ENCODE results near the gene ATP4B. TPM values are rescaled to one million over a fixed set of nuclear protein-coding genes. Genes with fewer than 3 reads are reported as not detected.

Gene ATP4B
- polyA plus RNA-seq, 2 of the 4 experiments (the other 2 are of a cell fraction) = not detected

DNA sequence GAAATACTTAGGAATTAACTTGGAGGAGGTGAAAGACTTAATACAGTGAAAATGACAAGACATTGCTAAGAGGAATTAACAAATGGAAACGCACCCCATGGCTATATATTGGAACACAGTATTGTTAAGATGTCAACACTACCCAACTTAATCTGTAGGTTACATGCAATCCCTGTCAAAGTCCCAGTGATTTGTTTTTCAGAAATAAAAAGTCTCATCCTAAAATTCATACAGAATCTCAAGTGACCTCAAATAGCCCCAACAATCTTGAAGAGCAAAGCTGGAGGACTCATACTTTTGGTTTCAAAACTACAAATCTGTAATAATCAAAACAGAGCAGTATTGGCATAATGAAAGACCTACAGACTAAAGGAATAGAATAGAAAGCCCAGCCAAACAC is 13.2 kb downstream of the ATP4B start:
- peaks cover 33% of the 10 kb centered on the region for H3K9me3 ChIP-seq
- H3K4me2 ChIP-seq = no peak overlapping the region
- no peak overlapping the region for H3K27ac ChIP-seq
- 93% methylated on average over 1 of the region's 1 CpG for WGBS (ENCODE audit: missing lambda C conversion rate)
- ChIA-PET POLR2A (no interaction called here), CTCF (no interaction called here)
- DNase-seq (ENCODE audit: low read depth in 1 of 2, low spot score in 1 of 2) (no peak), FAIRE-seq (no peak), ATAC-seq (no peak)
- TF ChIP-seq CEBPB (IDR thresholded peaks at IDR 0.05) (no peak), MAFK (IDR thresholded peaks at IDR 0.05; ENCODE audit: partially characterized antibody) (no peak), PHF8 (IDR thresholded peaks at IDR 0.05; ENCODE audit: borderline replicate concordance, low read depth) (no peak), HEYL (CRISPR knock-in tag; IDR thresholded peaks at IDR 0.05) (no peak), KDM5A (IDR thresholded peaks at IDR 0.05) (no peak), EHF (CRISPR knock-in tag; IDR thresholded peaks at IDR 0.05) (no peak)
- TF ChIP-seq, protein P1, sequence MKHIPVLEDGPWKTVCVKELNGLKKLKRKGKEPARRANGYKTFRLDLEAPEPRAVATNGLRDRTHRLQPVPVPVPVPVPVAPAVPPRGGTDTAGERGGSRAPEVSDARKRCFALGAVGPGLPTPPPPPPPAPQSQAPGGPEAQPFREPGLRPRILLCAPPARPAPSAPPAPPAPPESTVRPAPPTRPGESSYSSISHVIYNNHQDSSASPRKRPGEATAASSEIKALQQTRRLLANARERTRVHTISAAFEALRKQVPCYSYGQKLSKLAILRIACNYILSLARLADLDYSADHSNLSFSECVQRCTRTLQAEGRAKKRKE (CRISPR knock-in tag; IDR thresholded peaks at IDR 0.05; ENCODE audit: low read depth) = no peak
- TF ChIP-seq, protein P2, sequence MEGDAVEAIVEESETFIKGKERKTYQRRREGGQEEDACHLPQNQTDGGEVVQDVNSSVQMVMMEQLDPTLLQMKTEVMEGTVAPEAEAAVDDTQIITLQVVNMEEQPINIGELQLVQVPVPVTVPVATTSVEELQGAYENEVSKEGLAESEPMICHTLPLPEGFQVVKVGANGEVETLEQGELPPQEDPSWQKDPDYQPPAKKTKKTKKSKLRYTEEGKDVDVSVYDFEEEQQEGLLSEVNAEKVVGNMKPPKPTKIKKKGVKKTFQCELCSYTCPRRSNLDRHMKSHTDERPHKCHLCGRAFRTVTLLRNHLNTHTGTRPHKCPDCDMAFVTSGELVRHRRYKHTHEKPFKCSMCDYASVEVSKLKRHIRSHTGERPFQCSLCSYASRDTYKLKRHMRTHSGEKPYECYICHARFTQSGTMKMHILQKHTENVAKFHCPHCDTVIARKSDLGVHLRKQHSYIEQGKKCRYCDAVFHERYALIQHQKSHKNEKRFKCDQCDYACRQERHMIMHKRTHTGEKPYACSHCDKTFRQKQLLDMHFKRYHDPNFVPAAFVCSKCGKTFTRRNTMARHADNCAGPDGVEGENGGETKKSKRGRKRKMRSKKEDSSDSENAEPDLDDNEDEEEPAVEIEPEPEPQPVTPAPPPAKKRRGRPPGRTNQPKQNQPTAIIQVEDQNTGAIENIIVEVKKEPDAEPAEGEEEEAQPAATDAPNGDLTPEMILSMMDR (IDR thresholded peaks at IDR 0.05) = no peak
- H3K4me3 ChIP-seq = no peak overlapping the region
- H3K4me1 ChIP-seq = peaks cover 9% of the 10 kb centered on the region

DNA sequence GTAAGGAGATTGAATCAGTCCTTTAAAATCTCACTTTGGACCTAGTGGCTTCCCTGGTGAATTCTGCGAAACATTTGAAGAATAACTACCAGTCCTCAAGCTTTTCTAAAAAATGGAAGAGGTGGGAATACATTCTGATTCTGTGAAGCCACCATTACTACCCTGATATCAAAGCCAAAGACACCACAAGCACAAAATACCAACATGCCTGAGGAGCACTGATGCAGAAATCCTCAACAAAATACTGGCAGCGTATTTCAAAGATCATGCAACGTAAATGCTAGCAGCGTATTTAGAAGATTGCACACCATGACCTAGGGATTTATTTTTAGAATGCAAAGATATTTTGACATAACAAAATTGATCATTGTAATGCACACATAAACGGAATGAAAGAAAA is 14.4 kb downstream of the ATP4B start:
- Histone ChIP-seq H3K4me1 (peaks cover 9% of the 10 kb centered on the region), H3K9me3 (peaks cover 35% of the 10 kb centered on the region), H3K4me2 (no peak overlapping the region), H3K27ac (no peak overlapping the region), H3K4me3 (no peak overlapping the region)
- TF ChIP-seq NFE2L2 (conservative IDR thresholded peaks at IDR 0.05; ENCODE audit: low read length) (no peak), RCOR1 (IDR thresholded peaks at IDR 0.05; ENCODE audit: low read depth, low read length) (no peak), MYC (IDR thresholded peaks at IDR 0.05; ENCODE audit: borderline replicate concordance, low read length) (no peak), TP53 (CRISPR knock-in tag; IDR thresholded peaks at IDR 0.05) (no peak), ZFP36 (IDR thresholded peaks at IDR 0.05; ENCODE audit: borderline replicate concordance, partially characterized antibody) (no peak), MAZ (IDR thresholded peaks at IDR 0.05; ENCODE audit: borderline replicate concordance, low read depth, low read length) (no peak), HEYL (CRISPR knock-in tag; IDR thresholded peaks at IDR 0.05) (no peak), SREBF2 (IDR thresholded peaks at IDR 0.05) (no peak), POLR2AphosphoS2 (conservative IDR thresholded peaks at IDR 0.05; ENCODE audit: low read length) (no peak), RFX5 (IDR thresholded peaks at IDR 0.05) (no peak), NR3C1 (IDR thresholded peaks at IDR 0.05) (no peak)
- no peak for FAIRE-seq
- DNase-seq (ENCODE audit: low read depth in 1 of 2, low spot score in 1 of 2) = no peak
- ChIA-PET CTCF (no interaction called here), POLR2A (no interaction called here)
- 92% methylated on average over 5 of the region's 5 CpGs for WGBS (ENCODE audit: missing lambda C conversion rate)
- ATAC-seq = no peak

DNA sequence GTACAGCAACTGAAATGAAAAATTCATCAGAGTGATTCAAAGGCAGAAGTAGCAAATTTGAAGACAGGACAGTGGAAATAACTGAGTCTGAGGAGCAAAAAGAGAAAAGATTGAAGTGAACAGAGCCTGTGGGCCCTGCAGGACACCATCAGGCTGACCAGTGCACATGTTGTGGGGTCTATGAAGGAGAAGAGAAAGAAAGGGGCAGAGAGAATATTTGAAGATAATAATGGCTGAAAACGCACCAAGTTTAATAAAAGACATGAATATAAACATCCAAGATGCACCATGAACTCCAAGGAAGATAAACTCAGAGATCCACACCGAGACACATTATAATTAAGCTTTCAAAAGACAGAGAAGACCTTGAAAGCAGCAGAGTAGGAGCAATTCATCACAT is 15.4 kb downstream of the ATP4B start:
- TF ChIP-seq TFCP2L1 (CRISPR knock-in tag; IDR thresholded peaks at IDR 0.05) (no peak), MAZ (IDR thresholded peaks at IDR 0.05; ENCODE audit: borderline replicate concordance, low read depth, low read length) (no peak), EHF (CRISPR knock-in tag; IDR thresholded peaks at IDR 0.05) (no peak), FOXS1 (CRISPR knock-in tag; IDR thresholded peaks at IDR 0.05) (no peak), RFX5 (IDR thresholded peaks at IDR 0.05) (no peak)
- ATAC-seq (no peak), FAIRE-seq (no peak), DNase-seq (ENCODE audit: low read depth in 1 of 2, low spot score in 1 of 2) (no peak)
- H3K9me3 ChIP-seq = peaks cover 35% of the 10 kb centered on the region
- no peak overlapping the region for H3K4me2 ChIP-seq
- H3K4me3 ChIP-seq = no peak overlapping the region
- H3K27ac ChIP-seq = no peak overlapping the region
- peaks cover 5% of the 10 kb centered on the region; the same call in 2 of the 3 replicates for H3K4me1 ChIP-seq
- CTCF ChIA-PET = no interaction called here
- POLR2A ChIA-PET = no interaction called here
- WGBS (ENCODE audit: missing lambda C conversion rate) = 95% methylated on average over 2 of the region's 2 CpGs

DNA sequence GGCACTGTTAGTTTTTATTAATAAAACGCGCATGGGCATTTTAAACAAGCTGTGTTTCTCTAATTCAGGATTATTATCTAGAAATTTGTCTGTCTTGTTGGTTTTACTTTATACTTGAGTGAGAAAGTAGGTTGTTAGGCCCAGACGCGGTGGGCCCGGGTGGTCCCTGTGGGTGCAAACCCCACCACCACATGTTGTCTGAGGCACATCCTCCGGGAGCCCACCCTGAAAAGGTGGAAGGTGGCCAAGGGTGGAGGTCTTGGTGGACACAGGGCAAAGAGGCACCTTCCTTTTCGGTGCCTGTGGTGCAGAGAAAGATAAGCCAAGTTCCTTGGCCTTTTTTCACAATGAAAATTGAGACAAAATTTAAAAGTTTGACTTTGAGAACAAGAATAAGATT is 16.6 kb downstream of the ATP4B start:
- no peak for FAIRE-seq
- no peak overlapping the region for H3K27ac ChIP-seq
- no peak for DNase-seq (ENCODE audit: low read depth in 1 of 2, low spot score in 1 of 2)
- WGBS (ENCODE audit: missing lambda C conversion rate) = 80% methylated on average over 7 of the region's 7 CpGs
- H3K4me2 ChIP-seq = no peak overlapping the region
- peaks cover 35% of the 10 kb centered on the region for H3K9me3 ChIP-seq
- ChIA-PET CTCF (no interaction called here), POLR2A (no interaction called here)
- H3K4me3 ChIP-seq = no peak overlapping the region
- ATAC-seq = no peak
- H3K4me1 ChIP-seq = no peaks in the 10 kb centered on the region
- TF ChIP-seq FOSL2 (IDR thresholded peaks at IDR 0.05) (no peak), FOSL2 (CRISPR knock-in tag; IDR thresholded peaks at IDR 0.05) (no peak), GATA3 (IDR thresholded peaks at IDR 0.05; ENCODE audit: borderline replicate concordance) (no peak), NR3C1 (IDR thresholded peaks at IDR 0.05) (no peak), EP300 (IDR thresholded peaks at IDR 0.05) (no peak), HOXB13 (CRISPR knock-in tag; IDR thresholded peaks at IDR 0.05; ENCODE audit: low read depth) (no peak), TFCP2L1 (CRISPR knock-in tag; IDR thresholded peaks at IDR 0.05) (no peak), POLR2A (IDR thresholded peaks at IDR 0.05; ENCODE audit: low read length) (no peak), KDM1A (IDR thresholded peaks at IDR 0.05; ENCODE audit: low read depth) (no peak), HEYL (CRISPR knock-in tag; IDR thresholded peaks at IDR 0.05) (no peak), HOXA7 (CRISPR knock-in tag; IDR thresholded peaks at IDR 0.05) (no peak), JUNB (IDR thresholded peaks at IDR 0.05) (no peak), TP53 (CRISPR knock-in tag; IDR thresholded peaks at IDR 0.05) (no peak)
- TF ChIP-seq, protein P2 (IDR thresholded peaks at IDR 0.05) = no peak
- TF ChIP-seq, protein P3, sequence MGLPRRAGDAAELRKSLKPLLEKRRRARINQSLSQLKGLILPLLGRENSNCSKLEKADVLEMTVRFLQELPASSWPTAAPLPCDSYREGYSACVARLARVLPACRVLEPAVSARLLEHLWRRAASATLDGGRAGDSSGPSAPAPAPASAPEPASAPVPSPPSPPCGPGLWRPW (IDR thresholded peaks at IDR 0.05) = no peak
